Fibroblast of mammary gland (primary cell): Measurements from ENCODE around the gene F2.

Experiments used
- DNase-seq: peaks from one replicate; pipeline ENCODE4 v3.0.0-alpha.2; 2010; ENCODE audit warnings: low read depth
- H3K4me3 ChIP-seq: 2 replicates; pipeline ENCODE4 v1.5.1; 2011; ENCODE audit warnings: low read depth, mild to moderate bottlenecking, low read length, moderate library complexity; ENCODE audit not compliant: control insufficient read depth
- TF ChIP-seq, protein P1 (sequence below): conservative IDR thresholded peaks from 2 replicates; pipeline ENCODE4 v1.5.1; 2011; ENCODE audit warnings: low read depth, low read length, inconsistent platforms; ENCODE audit not compliant: control insufficient read depth, insufficient read depth

The F2 gene

DNA sequence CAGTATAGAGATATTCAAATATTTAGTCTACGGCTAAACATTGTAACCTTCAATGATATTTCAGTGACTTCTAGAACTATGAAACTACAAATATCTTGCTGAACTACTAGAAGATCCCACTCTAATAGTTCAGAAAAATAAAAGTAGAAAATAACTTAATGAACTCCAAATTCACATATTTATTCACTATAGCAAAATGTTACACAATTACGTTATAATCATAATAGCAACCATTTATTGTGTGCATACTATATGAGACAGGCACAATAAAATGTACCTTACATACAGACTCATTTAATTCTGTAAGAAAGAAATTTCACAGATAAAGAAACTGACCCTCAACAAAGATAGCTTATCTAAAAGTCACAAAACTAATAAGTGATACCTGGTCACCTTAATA lies 57.9 kb downstream of the F2 start:
- no peak for DNase-seq
- H3K4me3 ChIP-seq: no peak overlapping the region
- TF ChIP-seq, protein P1, sequence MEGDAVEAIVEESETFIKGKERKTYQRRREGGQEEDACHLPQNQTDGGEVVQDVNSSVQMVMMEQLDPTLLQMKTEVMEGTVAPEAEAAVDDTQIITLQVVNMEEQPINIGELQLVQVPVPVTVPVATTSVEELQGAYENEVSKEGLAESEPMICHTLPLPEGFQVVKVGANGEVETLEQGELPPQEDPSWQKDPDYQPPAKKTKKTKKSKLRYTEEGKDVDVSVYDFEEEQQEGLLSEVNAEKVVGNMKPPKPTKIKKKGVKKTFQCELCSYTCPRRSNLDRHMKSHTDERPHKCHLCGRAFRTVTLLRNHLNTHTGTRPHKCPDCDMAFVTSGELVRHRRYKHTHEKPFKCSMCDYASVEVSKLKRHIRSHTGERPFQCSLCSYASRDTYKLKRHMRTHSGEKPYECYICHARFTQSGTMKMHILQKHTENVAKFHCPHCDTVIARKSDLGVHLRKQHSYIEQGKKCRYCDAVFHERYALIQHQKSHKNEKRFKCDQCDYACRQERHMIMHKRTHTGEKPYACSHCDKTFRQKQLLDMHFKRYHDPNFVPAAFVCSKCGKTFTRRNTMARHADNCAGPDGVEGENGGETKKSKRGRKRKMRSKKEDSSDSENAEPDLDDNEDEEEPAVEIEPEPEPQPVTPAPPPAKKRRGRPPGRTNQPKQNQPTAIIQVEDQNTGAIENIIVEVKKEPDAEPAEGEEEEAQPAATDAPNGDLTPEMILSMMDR: no peak

DNA sequence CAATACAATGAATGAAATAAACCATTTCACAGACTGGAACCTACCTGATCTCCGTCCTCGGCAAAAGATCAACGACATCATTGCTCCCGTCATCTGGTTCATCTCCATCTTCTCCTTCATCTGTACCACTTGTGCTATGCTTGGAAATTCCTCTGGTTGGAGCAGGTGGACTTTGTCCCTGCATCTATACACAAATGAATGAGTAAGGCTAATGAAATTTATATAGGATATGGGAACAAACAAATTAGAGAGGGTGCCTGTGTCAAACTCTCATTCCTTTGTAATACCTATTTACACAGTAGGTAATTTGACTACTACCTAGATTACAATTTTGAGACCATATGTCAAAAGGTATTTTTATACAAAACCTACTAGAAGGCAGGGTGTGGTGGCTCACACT lies 59.4 kb downstream of the F2 start:
- TF ChIP-seq, protein P1: no peak
- no peak overlapping the region for H3K4me3 ChIP-seq
- no peak for DNase-seq
